K562 (cell line): ENCODE results near the gene NCMAP. TPM values are rescaled to one million over a fixed set of nuclear protein-coding genes. Genes with fewer than 3 reads are reported as not detected.

Experiments
- AFF4 ChIP-seq: sonication (generic); formaldehyde crosslinking; IDR thresholded peaks from 2 replicates; pipeline ENCODE4 v1.8.0; 2023; ENCODE audit warnings: mild to moderate bottlenecking, missing genetic modification reagents
- BRD4 ChIP-seq: fragments of 200-600 bp; sonication (generic); IDR thresholded peaks from 2 replicates; pipeline ENCODE4 v1.6.1; 2017; ENCODE audit warnings: inconsistent platforms
- C11orf30 ChIP-seq: fragments of 450-650 bp; IDR thresholded peaks from 2 replicates; pipeline ENCODE4 v1.6.1; 2016; ENCODE audit warnings: low read depth, mild to moderate bottlenecking
- CBFB ChIP-seq: sonication (generic); formaldehyde crosslinking; IDR thresholded peaks from 2 replicates; pipeline ENCODE4 v1.4.0; 2020; ENCODE audit warnings: mild to moderate bottlenecking, missing genetic modification reagents
- CHD4 ChIP-seq: fragments of 200-600 bp; sonication (generic); IDR thresholded peaks from 3 replicates; pipeline ENCODE4 v1.6.1; 2012; ENCODE audit warnings: low read depth, mild to moderate bottlenecking, mixed read lengths, low read length, inconsistent platforms; ENCODE audit not compliant: insufficient read depth, insufficient replicate concordance, poor library complexity, severe bottlenecking
- ELF2 ChIP-seq: fragments of 250-450 bp; sonication (Bioruptor Pico); IDR thresholded peaks from 2 replicates; pipeline ENCODE4 v1.5.0; 2021; ENCODE audit warnings: mild to moderate bottlenecking
- HCFC1 ChIP-seq: IDR thresholded peaks from 2 replicates; pipeline ENCODE4 v1.6.1; 2012; ENCODE audit warnings: low read depth, low read length, improper control_type of control experiment
- IRF2 ChIP-seq: sonication (generic); formaldehyde crosslinking; IDR thresholded peaks from 2 replicates; pipeline ENCODE4 v1.8.1; 2022; ENCODE audit warnings: mild to moderate bottlenecking, missing genetic modification reagents
- LEF1 ChIP-seq: fragments of 450-650 bp; IDR thresholded peaks from 2 replicates; pipeline ENCODE4 v1.6.1; 2016; ENCODE audit warnings: mild to moderate bottlenecking
- MAFK ChIP-seq: IDR thresholded peaks from 2 replicates; pipeline ENCODE4 v1.6.1; 2011; ENCODE audit warnings: low read length, improper control_type of control experiment
- MIER1 ChIP-seq: fragments of 450-650 bp; IDR thresholded peaks from 2 replicates; pipeline ENCODE4 v1.6.1; 2016; ENCODE audit warnings: antibody characterized with exemption, mild to moderate bottlenecking, low read depth
- NCOA2 ChIP-seq, 2 experiments: fragments of 450-650 bp; IDR thresholded peaks; 2 replicates each; pipeline ENCODE4 v1.6.1; 2018; ENCODE audit warnings: mild to moderate bottlenecking in 2 of 2, moderate library complexity in 1 of 2; ENCODE audit not compliant: partially characterized antibody in 2 of 2
- SMARCB1 ChIP-seq: IDR thresholded peaks from 2 replicates; pipeline ENCODE4 v1.6.1; 2011; ENCODE audit warnings: improper control_type of control experiment, low read depth; ENCODE audit not compliant: insufficient read length
- TOE1 ChIP-seq, 2 experiments: fragments of 450-650 bp in 1 of 2; sonication (generic) in 1 of 2; formaldehyde crosslinking in 1 of 2; IDR thresholded peaks; 2 replicates each; pipeline versions ENCODE4 v1.7.1 to v1.8.0; 2016 to 2022; ENCODE audit warnings: borderline replicate concordance in 2 of 2, mild to moderate bottlenecking in 2 of 2, antibody characterized with exemption in 1 of 2, inconsistent platforms in 1 of 2, low read depth in 1 of 2, missing genetic modification reagents in 1 of 2, moderate library complexity in 1 of 2
- U2AF1 ChIP-seq: fragments of 200-400 bp; formaldehyde crosslinking; optimal IDR thresholded peaks from 2 replicates; pipeline ENCODE3; 2017; ENCODE audit warnings: mild to moderate bottlenecking, low read depth, low read length, moderate library complexity
- ZBTB26 ChIP-seq: fragments of 450-650 bp; formaldehyde crosslinking; IDR thresholded peaks from 2 replicates; pipeline ENCODE4 v1.4.0; 2022; ENCODE audit warnings: missing genetic modification characterization
- ZNF699 ChIP-seq: fragments of 250-450 bp; sonication (Bioruptor Pico); IDR thresholded peaks from 2 replicates; pipeline ENCODE4 v1.8.0; 2021; ENCODE audit warnings: mild to moderate bottlenecking, moderate library complexity; ENCODE audit not compliant: insufficient replicate concordance
- ZNF785 ChIP-seq: fragments of 250-450 bp; sonication (Bioruptor Pico); IDR thresholded peaks from 2 replicates; pipeline ENCODE4 v1.4.0; 2020; ENCODE audit warnings: mild to moderate bottlenecking
- polyA plus RNA-seq, 8 experiments: library from polyadenylated mRNA; depleted of rRNA in 4 of 8; stranded (reverse) in 5 of 8; unstranded in 3 of 8; fragments of >200 nt; fragmentation: Nextera tagmentation in 2 of 8; fragmentation: Illumina TruSeq in 1 of 8; extraction: Ambion mirVana in 2 of 8; extraction: Trizol in 1 of 8; gene quantifications; 2 replicates each; pipeline versions ENCODE4 v1.2.1 to v1.2.3, GENCODE V29; 2011 to 2014; ENCODE audit warnings: inconsistent platforms in 1 of 8, missing spikeins in 1 of 8
- total RNA-seq, 7 experiments: library from RNA; depleted of rRNA in 6 of 7; stranded (reverse); fragments of >200 nt in 6 of 7; fragmentation: Illumina TruSeq in 2 of 7; extraction: Trizol in 2 of 7; gene quantifications; 2 replicates each; pipeline versions ENCODE4 v1.2.1 to v1.2.3, GENCODE V29; 2011 to 2021; ENCODE audit warnings: low replicate concordance in 1 of 7

The NCMAP gene
- total and polyA plus RNA-seq, 9 of the 15 experiments (the other 6 are each of a cell fraction or from before 2014, with no cell fraction given) = 0.03 TPM; not detected in 8

GRCh38 chr1:24642481-24643362, 86.8 kb downstream of the NCMAP start, which contains the start of gene SRRM1 (continued):
- TF ChIP-seq TOE1 (IDR thresholded peaks at IDR 0.05; ENCODE audit: borderline replicate concordance) (peak; percentile 97), TOE1 (CRISPR knock-in tag; IDR thresholded peaks at IDR 0.05; ENCODE audit: borderline replicate concordance, low read depth) (peak; percentile 94; the same call in 1 of the 2 replicates), ZBTB26 (no peak), BRD4 (no peak), NCOA2 (IDR thresholded peaks at IDR 0.05; ENCODE audit: partially characterized antibody in 2 of 2) (no peak), AFF4 (CRISPR knock-in tag) (no peak), CHD4 (no peak), ELF2 (CRISPR knock-in tag) (peak; percentile 78), ZNF699 (no peak), CBFB (CRISPR knock-in tag) (peak; percentile 59; the same call in 1 of the 2 replicates), LEF1 (peak; percentile 76), ZNF785 (CRISPR knock-in tag) (no peak), C11orf30 (peak; percentile 58), SMARCB1 (no peak), MIER1 (no peak), U2AF1 (no peak), HCFC1 (peak; percentile 68), MAFK (no peak), IRF2 (CRISPR knock-in tag) (no peak)
